Thyroid gland (tissue), 4 donors: ENCODE results near the gene SCN1B.

Experiments used
- POLR2A ChIP-seq, 2 donors: fragments of 450-650 bp; IDR thresholded peaks; one replicate each; pipeline ENCODE4 v1.6.1; 2017; ENCODE audit warnings: antibody characterized with exemption in 2 of 2, mild to moderate bottlenecking in 2 of 2, moderate library complexity in 1 of 2
- TF ChIP-seq, protein P1 (sequence below), 6 experiments: fragments of 200-600 bp in 3 of 6; fragments of 450-650 bp in 3 of 6; sonication (generic) in 3 of 6; IDR thresholded peaks; one replicate each; pipeline ENCODE4 v1.5.1; 2016 to 2019; ENCODE audit warnings: antibody characterized with exemption in 6 of 6, mild to moderate bottlenecking in 2 of 6, inconsistent platforms in 1 of 6, moderate library complexity in 1 of 6

DNA sequence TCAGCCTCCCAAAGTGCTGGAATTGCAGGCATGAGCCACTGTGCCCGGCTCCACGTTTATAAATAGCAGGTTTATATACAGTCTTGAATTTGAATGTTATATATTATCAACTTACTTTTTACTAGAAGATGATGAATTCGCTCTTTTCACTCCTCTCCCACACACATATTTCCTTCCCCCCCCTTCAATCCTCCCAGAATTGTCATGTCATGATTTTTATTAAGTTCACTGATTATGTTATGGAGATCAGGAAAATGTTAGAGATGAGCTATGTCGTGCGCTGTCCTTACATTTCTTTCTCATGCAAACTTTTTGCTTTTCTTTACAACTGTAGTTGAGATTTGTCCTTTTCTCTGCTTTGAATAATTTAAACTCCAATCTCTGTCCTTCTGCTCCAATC, 48.0 kb upstream of the SCN1B start:
- no peak for TF ChIP-seq POLR2A (IDR thresholded peaks at IDR 0.05)
- TF ChIP-seq, protein P1, sequence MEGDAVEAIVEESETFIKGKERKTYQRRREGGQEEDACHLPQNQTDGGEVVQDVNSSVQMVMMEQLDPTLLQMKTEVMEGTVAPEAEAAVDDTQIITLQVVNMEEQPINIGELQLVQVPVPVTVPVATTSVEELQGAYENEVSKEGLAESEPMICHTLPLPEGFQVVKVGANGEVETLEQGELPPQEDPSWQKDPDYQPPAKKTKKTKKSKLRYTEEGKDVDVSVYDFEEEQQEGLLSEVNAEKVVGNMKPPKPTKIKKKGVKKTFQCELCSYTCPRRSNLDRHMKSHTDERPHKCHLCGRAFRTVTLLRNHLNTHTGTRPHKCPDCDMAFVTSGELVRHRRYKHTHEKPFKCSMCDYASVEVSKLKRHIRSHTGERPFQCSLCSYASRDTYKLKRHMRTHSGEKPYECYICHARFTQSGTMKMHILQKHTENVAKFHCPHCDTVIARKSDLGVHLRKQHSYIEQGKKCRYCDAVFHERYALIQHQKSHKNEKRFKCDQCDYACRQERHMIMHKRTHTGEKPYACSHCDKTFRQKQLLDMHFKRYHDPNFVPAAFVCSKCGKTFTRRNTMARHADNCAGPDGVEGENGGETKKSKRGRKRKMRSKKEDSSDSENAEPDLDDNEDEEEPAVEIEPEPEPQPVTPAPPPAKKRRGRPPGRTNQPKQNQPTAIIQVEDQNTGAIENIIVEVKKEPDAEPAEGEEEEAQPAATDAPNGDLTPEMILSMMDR (IDR thresholded peaks at IDR 0.05) = no peak
